ENCODE data around the gene PAX7.

The PAX7 gene

GRCh38 chr1:18716112-18716784, 85.6 kb downstream of the PAX7 start:
- TF ChIP-seq CTCF (IDR thresholded peaks at IDR 0.05), result no peak
- Histone ChIP-seq H3K27ac (no peak overlapping the region), H3K4me3 (peak overlapping the region; percentile 32)
- no peak for DNase-seq (ENCODE audit: low spot score)

- TF ChIP-seq CTCF (IDR thresholded peaks at IDR 0.05), result no peak
- no peak overlapping the region for H3K27ac ChIP-seq
- peak overlapping the region; percentile 32 for H3K4me3 ChIP-seq
- no peak for DNase-seq (ENCODE audit: low spot score)
These were observed 86.4 kb downstream of the PAX7 start for GRCh38 chr1:18716785-18717678.

- TF ChIP-seq CTCF (IDR thresholded peaks at IDR 0.05), result no peak
- no peak overlapping the region for H3K4me3 ChIP-seq
- DNase-seq (ENCODE audit: low spot score), result no peak
- no peak overlapping the region for H3K27ac ChIP-seq
These were observed 89.3 kb downstream of the PAX7 start for GRCh38 chr1:18719786-18720451.

GRCh38 chr1:18721041-18721440, 90.4 kb downstream of the PAX7 start:
- TF ChIP-seq CTCF (IDR thresholded peaks at IDR 0.05), result no peak
- no peak for DNase-seq (ENCODE audit: low spot score)
- no peak overlapping the region for H3K27ac ChIP-seq
- no peak overlapping the region for H3K4me3 ChIP-seq

- DNase-seq (ENCODE audit: low spot score), result no peak
- Histone ChIP-seq H3K4me3 (no peak overlapping the region), H3K27ac (no peak overlapping the region)
- no peak for TF ChIP-seq CTCF (IDR thresholded peaks at IDR 0.05)
These were observed 91.1 kb downstream of the PAX7 start for GRCh38 chr1:18721776-18722175.

- TF ChIP-seq CTCF (IDR thresholded peaks at IDR 0.05), result no peak
- H3K4me3 ChIP-seq, result no peak overlapping the region
- no peak overlapping the region for H3K27ac ChIP-seq
- no peak for DNase-seq (ENCODE audit: low spot score)
These were observed 91.6 kb downstream of the PAX7 start for GRCh38 chr1:18722270-18722669.

Data from coronary artery (tissue), 2 donors.